ENCODE results near the gene ZDHHC11B.

The ZDHHC11B gene

DNA sequence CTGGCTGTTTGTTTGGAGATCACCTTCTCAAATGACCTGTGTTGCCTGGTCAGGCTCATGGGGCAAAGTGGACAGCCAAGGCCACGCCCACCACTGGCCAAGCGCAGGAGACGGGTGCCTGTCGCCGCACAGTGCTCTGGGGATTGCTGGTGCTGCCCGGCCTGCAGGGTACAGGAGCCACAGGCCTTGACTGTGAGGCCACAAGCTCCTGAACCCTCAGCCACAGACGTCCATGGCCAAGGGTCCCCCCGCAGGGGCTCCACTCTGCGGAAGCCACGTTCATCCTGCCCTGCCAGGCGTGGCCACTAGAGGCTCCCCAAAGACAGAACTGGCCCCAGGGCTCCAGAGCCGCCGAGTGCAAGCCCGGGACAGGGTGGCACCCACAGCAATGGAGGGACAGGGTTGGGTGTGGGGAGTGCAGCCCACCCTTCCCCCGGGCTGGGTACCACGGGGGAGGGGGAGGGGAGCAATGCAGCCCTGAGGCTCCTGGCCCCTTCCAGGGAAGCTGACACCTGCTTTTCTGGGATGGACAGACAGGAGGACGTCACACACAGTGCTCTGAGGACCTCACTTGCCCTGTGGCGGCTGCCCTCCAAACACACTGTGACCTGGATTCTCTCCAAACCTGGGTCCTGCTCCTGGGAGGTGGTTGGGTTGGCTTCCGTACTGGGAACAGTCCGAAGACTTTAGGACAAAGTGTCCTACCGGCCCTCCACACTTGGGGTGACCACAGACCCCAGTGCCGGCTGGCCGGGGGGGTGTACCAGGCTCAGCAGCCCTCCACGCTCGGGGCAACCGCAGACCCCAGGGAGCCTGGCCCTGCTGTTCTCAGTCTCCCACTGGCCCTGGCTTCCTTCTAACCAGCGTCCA lies 112.8 kb downstream of the ZDHHC11B start:
- peak; percentile 40 for DNase-seq

- DNase-seq, result no peak
Measured at GRCh38 chr5:670396-671270, 113.9 kb downstream of the ZDHHC11B start.

DNA sequence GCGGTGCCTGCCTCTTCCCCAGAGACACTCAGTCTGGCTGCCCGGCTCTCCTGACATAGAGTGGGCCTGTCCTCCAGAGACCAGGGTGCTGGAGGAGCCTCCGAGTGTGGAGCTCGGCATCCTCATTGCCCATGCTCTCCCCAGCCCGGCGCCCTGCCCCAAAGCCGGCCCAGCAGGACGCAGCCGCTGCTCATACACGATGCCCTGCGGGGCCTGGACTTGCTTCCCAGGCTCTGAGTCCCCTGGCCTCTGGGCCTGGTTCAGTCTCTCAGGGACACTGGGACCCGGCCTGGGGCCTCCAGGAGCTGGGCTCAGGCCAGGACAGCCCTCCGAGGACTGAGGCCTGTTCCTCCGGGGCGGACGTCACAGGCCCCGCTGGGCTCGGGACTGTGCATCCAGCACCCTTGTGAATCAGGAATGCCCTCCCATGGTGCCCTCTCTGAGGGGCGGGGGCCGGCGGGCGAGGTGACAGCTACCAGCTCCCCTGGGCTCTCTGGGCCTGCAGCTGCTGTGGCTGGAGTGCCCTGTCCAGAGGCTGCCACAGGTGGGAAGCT lies 114.6 kb downstream of the ZDHHC11B start:
- DNase-seq, result no peak

DNA sequence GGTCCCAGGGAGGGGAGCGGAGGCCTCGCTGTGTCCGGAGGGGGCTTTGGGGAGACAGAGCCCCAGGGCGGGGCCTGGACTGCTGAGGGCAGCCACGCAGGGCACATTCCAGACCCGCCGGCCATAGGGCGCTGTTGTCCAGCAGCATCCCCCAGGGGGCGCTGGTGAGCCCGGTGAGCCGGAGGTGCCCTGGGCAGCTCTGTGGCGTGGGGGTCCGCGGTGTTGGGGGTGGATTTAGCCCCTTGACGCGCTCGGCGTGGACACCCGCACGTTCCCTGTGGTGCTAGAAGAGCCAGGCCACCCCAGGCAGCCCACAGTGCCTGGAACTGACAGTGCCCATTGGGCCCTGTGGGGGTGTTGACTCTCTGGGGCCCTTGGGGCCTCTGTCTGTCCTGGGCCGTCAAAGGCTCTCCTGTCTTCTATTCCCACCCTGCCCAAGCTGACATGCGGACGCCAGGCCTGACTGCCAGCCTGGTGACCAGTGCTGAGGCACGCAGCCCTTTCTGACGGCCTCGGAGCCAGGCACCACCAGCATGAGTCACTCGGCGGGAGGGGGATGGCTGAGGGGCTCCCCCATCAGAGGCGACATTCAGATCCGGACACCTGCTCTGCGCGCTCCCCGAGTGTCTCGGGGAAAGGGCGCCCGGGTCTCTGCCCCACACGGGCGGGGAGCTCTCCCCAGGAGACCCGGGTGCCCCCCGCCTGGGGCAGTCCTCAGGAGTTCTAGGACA lies 115.3 kb downstream of the ZDHHC11B start:
- DNase-seq, result no peak

GRCh38 chr5:668283-668995 lies 116.1 kb downstream of the ZDHHC11B start:
- no peak for DNase-seq

- DNase-seq, result no peak
Measured at GRCh38 chr5:666816-667498, 117.6 kb downstream of the ZDHHC11B start.

GRCh38 chr5:665956-666711 lies 118.4 kb downstream of the ZDHHC11B start:
- no peak for DNase-seq

DNA sequence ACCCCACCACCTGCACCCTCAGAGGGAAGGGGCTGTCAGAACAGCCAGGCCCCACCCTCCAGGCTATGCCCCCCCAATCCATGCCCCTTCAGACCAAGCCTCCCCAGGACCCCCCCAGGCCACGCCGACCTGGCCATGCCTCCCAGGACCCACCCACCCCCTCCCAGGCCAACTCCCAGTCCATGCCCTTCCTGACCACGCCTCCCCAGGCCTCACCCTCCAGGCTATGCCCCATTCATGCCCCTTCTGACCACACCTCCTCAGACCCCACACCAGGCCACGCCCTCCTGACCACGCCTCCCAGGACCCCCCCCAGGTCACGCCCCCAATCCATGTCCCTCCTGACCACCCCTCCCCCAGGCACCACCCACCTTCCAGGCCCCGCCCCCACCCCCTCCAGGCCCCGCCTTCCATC lies 119.0 kb downstream of the ZDHHC11B start:
- no peak for DNase-seq

DNA sequence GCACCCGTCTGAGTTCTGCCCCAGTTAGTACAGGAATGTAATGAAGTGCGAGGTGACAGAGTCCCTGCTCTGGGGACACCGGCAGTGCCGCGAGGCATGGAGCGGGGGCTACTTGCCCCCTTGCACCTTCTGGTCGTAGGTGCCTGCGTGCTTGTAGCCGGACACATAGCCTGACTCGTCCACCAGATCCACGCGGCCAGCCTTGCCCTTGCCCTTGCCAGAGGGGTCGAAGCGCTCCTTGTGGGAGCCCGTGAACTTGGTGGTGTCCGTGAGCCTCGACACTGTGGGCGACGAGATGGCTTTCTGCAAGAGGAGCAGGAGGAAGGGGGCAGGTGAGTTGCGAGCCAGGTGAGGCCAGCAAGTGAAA lies 119.6 kb downstream of the ZDHHC11B start:
- no peak for DNase-seq

GRCh38 chr5:664343-664993 lies 120.1 kb downstream of the ZDHHC11B start:
- no peak for DNase-seq

DNA sequence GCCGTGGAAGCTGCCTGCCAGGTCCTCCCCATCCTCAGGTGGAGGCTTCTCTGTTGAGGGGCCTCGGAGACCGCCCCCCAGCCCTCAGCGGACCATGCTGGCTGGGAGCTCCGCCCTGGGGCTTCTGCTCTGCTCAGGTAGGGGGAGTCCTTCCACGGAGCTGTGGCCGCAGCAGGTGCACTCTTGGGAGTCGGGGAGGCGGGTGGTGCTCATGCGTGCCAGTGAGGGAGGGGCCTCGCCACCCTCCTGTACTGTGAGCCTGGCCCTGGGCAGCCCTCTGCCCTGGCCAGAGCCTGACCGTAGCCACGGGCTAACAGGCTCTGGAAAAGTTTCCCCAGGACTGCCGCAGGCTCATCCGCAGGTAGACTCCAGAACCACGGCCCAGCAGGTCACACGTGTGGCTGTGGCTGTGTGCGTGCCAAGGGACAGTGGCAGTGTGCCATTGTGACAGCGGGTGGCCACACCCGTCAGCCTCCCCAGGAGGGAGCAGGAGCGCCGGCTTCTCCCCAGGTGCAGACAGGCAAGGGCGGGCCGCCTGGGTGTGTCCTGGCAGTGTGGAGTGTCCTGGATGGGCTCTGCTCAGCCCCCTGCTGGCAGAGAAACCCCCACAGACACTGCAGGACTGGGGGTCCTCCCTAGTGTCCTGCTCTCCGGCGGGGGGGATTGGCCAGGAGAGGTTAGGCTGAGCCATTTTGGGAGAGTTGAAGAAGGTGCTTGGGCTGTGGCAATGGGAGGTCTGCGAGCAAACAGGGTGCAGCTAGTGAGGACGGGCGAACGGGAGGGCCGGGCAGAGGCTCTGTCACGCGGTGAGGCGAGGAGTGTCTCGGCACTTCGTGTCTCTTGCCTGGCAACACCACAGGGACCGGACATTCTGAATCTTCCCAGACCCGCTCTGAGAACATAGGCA lies 120.8 kb downstream of the ZDHHC11B start:
- DNase-seq, result no peak

DNA sequence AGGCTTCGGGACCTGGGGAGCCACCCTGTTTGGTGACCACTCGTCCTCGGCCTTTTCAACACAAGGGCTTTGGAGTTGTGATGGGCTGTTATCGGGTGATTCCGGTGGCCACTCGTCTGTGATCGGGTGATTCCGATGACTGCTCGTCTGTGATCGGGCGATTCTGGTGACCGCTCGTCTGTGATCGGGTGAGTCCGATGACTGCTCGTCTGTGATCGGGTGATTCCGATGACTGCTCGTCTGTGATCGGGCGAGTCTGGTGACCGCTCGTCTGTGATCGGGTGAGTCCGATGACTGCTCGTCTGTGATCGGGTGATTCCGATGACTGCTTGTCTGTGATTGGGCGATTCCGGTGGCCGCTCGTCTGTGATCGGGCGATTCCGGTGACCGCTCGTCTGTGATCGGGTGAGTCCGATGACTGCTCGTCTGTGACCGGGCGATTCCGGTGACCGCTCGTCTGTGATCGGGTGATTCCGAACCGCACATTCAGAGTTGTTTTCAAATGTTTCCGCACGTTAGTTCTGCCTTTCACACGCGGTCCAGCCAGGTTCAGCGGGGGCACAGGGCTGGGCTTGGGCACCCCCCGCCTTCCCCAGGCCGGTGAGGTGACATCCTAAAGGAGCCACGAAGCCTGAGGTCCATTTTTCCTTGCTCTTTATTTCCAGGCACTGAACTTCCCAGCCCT lies 121.6 kb downstream of the ZDHHC11B start:
- no peak for DNase-seq

DNA sequence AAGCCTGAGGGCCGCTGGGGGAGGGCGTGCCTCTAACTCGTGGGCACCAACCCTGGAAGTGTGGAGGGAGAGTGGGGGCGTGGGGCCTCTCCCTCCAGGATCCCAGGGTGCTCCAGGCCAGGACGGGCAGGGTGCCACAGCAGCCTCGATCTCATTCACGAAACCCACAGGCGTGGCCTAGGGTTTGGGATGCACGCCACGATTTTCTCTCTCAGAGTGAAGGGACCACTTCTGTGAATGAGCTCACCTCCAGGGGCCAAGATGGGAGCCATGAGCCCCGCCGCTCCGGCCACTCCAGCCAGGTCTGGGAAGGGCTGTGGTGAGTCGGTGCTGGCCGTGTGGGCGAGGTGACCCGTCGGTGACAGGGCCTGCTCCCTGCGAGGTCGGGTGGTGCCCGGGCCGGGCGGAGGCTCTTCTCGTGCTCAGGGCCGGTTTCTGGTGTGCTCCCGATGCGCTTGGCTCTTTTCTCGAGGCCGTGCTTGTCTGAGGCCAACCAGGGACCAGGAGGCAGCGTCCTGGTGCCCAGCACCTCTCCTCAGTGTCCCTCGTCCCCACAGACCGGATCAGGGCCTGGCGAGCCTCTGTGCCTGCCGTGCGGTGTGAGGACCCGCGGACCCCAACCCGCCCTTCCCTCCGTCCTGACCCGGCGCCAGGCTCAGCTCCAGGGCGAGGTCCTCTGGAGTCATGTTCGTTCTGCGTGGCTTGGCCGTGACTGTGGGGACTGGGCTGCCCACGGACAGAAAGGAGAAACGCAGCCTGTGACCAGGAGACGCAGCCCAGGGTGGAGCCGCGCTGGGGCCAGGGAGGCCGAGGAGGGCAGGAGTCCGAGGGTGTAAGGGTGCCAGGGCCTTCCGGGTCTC lies 122.4 kb downstream of the ZDHHC11B start:
- DNase-seq, result no peak

DNA sequence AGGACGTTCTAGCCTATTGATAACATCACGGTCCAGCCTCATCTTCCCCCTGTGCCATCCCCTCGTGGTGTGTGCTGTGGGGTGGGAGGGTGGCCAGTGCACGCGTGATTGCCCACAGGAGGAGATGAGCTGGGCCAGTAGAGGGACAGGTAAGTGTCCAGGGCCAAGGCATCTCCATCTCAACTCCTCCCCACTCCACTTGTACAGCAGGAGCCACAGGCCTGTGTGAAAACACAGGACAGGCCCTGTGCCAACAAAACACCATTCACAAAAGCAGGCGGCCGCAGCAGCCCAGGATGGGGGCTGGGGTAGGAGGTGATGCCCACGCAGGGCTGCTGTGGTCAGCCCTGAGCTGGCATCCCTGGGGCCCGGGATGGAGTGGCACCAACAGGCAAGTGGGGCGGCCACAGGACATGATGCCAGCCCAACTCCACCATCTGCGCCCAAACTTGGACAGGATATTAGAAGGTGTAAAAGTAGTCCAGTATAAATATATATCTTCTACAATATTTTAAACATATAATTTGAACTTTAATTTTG lies 124.0 kb downstream of the ZDHHC11B start:
- no peak for DNase-seq
